MM.1S (cell line): ENCODE results near the gene GATB.

ENCODE experiments used
- CTCF ChIP-seq: fragments of 300-600 bp; sonication (generic); IDR thresholded peaks from 2 replicates; pipeline ENCODE4 v1.5.1; 2016; ENCODE audit warnings: antibody characterized with exemption, low read length, mixed read lengths
- EZH2 ChIP-seq: fragments of 300-600 bp; sonication (generic); optimal IDR thresholded peaks from 2 replicates; pipeline ENCODE3; 2017; ENCODE audit warnings: low read depth, mild to moderate bottlenecking, antibody characterized with exemption, low read length, mixed read lengths
- EZH2phosphoT487 ChIP-seq: fragments of 300-600 bp; sonication (generic); IDR thresholded peaks from 2 replicates; pipeline ENCODE4 v1.6.1; 2018; ENCODE audit warnings: antibody characterized with exemption, low read length

DNA sequence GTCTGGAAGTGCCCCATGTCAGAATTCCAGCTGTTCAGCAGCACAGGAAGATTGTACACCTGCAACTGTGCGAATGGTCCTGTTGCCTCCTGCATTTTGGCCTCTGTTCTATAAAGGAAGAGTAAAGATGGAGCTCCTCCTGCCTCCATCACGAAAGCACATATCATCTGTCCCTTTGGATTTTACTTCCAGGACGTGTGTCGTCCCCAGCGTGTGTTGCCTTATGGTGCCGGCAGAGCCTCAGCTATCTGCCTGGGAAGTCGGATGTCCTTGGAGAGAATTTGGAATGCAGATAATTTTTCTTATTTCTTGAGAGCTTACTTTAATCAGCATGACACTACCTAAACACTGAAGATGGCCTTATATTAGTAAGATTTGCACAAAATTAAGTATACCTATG, 97.7 kb downstream of the GATB start:
- TF ChIP-seq CTCF, result no peak
- TF ChIP-seq EZH2phosphoT487, result no peak
- no peak for TF ChIP-seq EZH2
